ENCODE measurements around the gene CRACR2A.

The CRACR2A gene

DNA sequence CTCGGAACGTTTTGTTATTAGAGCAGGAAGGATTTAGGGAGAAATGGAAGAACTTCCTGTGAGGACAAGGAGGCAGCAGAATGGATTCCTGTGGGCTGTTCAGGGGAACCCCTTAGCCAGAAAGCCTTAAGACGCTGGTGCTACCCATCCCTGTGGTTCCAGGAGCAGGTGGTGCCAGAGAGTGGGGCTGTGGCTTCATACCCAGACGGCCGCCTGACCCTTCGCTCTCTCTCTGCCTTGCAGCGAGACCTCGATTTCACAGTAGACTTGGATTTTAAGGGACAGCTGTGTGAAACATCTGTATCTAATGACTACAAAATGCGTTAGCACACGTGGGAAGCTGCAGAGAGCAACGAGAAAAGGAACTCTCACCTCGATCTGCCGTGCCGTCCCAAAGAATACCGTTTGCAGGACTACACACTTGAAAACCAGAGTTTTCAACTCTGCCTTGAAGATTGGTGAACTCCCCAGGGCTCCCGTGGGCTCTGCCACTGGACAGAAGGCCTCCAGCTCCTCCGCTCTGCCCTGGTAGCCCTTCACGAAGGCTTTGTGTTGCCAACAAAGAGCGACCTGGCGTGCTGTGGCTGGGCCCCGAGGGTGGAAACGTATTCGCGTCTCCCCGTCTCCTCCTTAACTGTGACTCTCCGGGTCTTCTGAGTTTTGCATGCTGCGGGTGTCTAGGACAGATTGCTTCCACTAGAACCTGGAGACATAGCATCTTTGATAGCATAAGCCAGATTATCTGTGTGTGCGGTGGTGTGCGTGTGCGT, 159.9 kb downstream of the CRACR2A start:
- DNase-seq, result no peak

DNA sequence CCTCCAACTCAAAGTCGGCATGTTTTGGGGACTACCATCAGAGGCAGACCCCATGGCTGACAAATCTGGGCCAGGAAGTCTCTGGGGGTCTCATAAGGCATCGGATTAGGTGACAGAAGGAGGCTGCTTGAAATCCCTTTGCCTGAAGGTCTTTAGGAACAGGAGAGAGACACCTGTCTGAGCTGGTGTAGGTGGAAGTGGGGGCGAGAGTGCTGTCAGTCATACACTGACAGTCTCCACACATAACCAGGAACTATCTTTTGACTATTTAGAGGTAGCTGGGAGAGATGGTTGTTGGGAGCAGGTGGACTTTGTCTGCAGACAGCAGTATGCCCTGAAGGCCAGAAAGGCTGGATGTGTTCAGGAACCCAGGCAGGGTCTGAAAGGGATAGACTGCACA, 163.2 kb downstream of the CRACR2A start:
- DNase-seq, result no peak

DNA sequence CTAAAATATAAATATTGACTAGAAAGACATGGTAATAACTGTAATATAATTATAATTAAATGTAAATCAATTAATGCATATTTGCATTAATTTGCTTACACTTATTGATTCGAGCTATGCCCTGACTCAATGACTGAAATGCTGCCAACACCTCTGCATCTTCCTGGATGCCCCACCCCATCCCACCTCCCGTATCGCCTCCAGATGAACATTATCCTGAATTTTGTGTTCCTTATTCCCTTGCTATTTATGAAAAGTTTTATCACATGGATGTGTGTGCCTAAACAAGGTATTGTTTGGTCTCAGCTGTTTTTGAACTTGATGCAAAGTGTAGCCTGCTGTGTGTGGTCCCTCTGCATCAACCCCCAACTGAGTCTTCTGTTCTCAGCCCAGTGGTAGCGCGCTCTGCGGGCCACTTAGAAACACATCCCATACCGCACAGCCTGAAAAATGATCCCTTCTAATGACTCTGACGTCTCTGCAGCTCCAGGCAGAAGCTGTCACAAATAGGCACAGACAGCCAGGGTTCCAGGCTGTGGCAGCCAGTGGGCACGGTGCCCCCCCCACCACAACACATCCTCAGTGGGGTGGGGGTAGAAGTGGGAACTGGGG, 165.4 kb downstream of the CRACR2A start:
- DNase-seq, result no peak

DNA sequence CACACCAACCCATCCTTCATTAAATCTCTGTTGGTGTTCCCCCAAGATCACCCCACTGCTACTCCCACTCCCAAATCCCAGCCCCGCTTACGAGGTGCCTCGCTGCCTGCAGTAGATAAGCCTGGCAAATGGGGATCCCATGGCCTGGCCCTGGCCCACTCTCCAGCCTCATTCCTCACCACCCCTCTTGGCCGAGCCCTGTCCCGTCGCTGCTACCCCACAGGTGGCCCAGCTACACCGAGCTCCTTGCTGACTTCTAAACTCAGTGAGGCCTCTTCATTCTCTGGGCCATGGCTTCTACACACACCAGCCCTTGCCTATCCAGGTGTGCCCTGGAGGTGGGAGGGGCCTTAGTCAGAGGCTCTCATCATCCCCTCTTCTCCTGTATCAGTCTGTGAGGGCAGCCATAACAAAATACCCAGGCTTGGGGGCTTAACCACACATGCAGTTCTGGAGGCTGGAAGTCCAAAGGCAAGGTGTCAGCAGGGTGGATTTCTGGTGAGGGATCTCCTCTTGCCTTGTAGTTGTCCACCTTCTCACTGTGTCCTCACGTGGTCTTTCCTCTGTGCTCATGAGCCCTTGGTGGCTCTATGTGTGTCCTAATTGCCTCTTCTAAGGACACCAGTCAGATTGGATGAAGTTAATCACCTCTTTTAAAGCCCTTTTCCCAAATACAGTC, 169.1 kb downstream of the CRACR2A start:
- no peak for DNase-seq

DNA sequence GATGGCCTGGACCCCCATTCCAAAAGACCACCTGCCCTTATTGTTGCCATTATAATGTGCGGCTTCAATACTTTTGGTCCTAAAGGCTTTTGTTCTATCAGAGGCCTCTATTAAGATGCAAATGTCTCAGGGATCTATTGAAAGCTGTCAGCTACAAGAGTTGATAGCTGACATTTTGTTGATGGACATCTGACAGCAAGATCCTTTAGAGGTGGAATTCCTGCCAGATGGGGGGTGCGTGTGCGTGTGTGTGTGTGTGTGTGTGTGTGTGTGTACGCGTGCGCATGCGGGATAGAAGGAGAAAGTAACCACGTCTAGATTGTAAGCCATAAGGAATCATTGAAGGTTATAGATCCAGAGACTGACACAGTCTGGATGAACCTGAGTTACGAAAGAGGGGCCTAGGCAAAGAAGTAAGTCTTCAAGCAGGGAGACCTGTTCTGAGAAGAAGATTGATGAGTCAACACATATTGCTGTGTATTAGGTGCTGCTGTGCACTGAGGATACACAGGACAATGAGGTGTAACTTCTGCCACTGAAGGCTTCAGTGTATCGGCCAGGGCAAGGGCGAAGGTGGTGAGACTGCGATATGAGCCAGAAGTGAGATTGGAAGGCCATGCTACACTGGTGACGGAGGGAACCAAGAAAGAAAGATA, 172.7 kb downstream of the CRACR2A start:
- no peak for DNase-seq

DNA sequence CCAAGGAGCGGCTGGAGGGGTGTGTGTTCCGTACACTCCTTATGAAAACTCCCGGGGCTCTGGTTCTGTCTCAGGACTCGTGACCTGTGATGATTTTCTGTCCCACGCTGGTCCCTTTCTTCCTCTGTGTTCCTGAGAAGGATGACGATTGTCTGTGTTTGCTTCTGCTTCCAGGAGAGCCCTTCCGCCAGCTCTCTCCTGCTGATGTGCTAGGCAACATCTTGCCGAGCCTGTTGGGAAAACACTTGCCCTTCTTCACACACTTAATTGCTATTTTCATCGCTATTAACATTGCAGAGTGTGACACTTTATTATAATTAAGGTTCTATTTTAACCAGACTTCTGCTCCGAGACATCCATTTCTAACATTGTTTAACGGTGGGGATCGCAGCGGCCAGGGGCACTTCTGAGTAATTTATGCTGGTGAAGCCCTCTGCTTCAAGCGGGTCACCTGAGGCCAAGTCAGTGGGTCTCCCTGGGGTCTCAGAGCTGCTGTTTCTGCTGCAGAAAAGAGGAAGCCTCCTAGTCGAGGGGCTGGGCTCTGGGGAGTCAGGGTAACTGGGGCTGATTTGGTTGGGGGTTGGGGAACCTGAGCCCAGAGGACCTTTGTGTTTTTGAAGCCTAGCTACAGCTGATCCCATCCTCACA, 173.3 kb downstream of the CRACR2A start:
- DNase-seq, result no peak

DNA sequence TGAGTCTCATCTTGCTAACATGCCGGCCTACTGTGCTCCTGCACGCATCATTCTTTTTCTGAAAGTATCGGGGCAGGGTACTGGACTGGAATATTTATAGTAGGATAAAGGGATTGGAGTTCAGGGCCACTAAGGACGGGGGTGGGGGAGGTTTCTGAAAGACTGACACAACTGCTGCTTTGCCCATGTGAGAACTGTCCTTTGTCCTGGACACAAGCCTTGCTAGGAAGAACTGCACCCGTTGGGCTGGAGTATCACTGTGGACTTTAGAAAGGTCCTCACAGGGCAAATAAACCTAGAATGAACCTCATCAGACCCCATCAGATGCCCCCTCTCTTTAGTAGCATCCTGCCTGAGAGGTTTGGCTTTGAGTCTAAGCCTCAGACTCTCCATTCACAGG, 174.4 kb downstream of the CRACR2A start:
- no peak for DNase-seq

DNA sequence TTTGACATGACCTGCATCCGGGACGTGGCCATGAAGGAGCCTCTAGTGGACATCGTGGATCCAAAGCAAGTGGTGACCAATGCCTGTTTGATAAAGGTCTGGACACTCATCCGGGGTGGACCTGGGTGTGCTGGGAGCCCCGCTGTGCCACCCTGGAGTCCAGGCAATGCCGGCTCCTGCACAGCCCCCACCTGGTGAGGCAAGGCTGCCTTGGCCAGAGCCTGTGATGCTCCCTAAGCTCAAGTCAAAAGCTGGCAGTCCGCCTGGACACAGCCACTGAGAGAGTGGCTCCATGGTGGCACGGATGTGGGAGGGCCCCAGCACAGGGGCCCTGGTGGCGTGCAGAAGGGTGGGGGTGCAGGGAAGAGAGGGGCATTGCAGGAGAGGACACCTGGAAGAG, 176.0 kb downstream of the CRACR2A start:
- no peak for DNase-seq

DNA sequence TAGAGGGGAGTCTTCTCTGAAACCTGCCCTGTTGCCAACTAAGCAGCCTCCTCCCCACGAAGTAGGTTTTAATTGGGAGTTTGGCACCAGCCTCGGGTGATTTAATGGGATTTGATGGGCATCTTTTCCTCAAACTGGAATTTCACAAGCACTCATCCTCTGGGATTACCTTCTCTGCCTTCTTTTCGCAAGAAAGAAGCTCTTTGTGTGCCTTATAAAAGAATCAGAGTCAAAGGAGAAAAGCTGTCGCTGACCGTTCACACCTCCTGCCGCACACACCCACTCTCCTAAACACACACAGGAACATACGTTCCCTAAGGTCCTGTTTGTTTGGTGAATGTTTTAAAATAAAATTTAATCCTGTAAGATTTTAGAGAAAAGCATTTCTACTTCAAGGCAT, 177.9 kb downstream of the CRACR2A start:
- no peak for DNase-seq

DNA sequence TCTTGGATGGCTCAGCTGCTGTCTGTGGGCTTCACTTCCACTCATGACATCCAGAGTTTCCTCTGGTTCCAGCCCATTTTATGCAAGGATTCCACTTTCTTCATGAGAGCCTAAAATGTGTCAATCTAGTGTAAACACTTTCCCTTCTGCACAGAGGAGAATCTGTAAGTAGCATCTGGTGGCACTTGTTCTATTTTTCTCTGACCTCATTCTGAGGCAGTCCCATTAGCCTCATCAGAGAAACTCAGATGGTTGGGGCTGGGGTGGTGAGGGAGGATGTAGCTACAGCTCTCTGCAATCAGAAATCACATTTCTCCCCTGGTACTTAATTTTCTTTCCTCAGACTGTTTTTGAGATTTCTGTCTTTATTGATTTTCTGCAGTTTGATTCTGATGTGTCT, 180.3 kb downstream of the CRACR2A start:
- no peak for DNase-seq

DNA sequence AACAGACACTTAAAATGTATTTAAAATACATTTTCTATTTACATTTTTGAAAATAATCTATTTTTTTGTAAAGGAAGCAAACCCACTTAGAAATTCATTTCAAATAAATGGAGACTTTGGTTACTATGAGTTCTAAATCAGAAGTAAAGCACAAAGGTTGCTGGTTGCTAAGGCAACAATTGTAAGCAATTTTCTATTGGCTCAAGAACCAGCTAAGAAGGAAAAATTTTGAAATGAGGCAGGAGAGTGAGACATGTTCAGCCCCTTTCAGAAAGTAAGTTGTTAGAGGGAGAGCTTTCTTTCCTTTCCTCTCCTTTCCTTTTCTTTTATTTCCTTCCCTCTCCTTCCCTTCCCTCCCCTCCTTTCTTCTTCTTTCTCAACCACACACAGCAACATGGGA, 181.2 kb downstream of the CRACR2A start:
- DNase-seq, result no peak

DNA sequence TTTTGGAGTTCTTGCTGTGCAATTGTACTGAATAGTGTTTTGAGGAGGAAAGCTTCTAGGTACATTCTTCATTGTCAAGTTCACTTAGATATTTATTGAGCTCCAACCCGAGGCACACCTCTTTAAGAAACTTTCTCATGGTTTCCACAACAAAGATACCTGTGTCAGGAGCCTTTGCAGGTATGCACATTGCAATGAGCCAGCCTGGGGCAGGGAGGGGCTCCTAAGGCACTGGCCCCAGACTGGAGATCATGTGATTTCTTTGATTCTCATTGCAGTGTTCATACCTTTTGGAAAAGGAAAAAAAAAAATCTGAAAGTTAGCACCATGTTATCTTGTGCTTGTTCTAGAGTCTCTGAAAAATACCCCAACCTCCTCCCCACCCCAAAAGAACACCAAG, 181.6 kb downstream of the CRACR2A start:
- no peak for DNase-seq

DNA sequence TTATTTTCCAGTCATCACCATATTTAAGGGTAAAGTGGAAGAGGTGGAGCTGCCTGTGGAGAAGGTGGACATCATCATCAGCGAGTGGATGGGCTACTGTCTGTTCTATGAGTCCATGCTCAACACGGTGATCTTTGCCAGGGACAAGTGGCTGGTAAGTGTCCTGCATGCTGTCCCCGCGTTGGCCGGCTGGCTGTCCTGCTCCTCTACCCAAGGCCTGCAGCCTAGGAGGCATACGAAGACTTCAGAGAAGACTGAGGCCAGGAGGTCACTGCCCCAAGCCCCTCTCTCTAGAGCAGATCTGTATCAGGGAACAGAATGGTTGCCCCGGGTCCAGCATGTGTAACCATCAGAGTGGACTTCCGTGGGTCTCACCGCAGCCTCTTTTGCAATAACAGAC, 184.2 kb downstream of the CRACR2A start:
- DNase-seq, result no peak

DNA sequence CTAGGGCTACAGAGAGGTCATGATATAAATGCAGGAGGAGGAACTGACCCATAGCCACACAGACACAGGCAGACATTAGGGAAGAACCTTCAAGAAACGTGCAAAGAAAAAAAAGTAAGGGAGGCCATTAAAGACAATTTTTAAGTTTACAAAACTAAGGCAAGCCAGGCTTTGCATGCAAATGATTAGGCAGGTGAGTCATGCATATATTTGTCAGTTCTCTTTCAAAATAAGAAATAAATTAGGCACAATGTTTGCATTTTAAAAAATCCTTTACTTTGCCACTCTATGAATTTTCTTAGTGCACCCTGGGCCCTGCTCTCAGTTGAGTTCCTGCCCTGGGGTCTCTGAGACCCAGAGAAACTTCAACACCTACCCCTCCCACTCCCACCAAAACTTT, 186.9 kb downstream of the CRACR2A start:
- no peak for DNase-seq

All from activated CD8-positive, alpha-beta memory T cell treated with anti-CD3 and anti-CD28 coated beads for 24 hours (primary cell).